HCT116 (cell line): ENCODE results near the gene DTX3L. TPM values are rescaled to one million over a fixed set of nuclear protein-coding genes. Genes with fewer than 3 reads are reported as not detected.

Experiments
- ATAC-seq: fragments of 200-7000 bp; cut with Tn5 transposase; 2 replicates; pipeline ENCODE4 v1.9.1; 2020; ENCODE audit warnings: mild to moderate bottlenecking, moderate library complexity
- BruUV-seq: library from RNA; stranded (reverse); fragments of 400-500 nt; replicated peaks from 2 replicates; lab custom pipeline; 2021; lab: Mats Ljungman, UMichigan
- CTCF ChIA-PET: fragments of 300-600 bp; sonication (Branson Sonifier 250); formaldehyde crosslinking; loops from one replicate; lab custom pipeline; 2021; ENCODE audit warnings: antibody characterized with exemption; lab: Charles Lee
- POLR2A ChIA-PET: fragments of 300-600, 350-600 bp; sonication (Branson Sonifier 250); formaldehyde crosslinking; loops from one replicate; lab custom pipeline; 2021; ENCODE audit warnings: antibody characterized with exemption; lab: Charles Lee
- RAD21 ChIA-PET, 2 experiments: fragments of 300-600 bp; sonication (Branson Sonifier 250); formaldehyde crosslinking; loops; one replicate each; lab custom pipeline; 2023; ENCODE audit warnings: low total read pairs in 2 of 2; ENCODE audit not compliant: uncharacterized antibody in 2 of 2, unreplicated experiment in 2 of 2, low non-redundant PET in 1 of 2; lab: Charles Lee
- DNase-seq: peaks from one replicate; pipeline ENCODE4 v3.0.0-alpha.2; 2010; ENCODE audit warnings: low read depth, low spot score
- H2AFZ ChIP-seq: fragments of 200-600 bp; shearing (Covaris generic), sonication (generic); 2 replicates; pipeline ENCODE4 v1.6.1; 2017; ENCODE audit warnings: low read depth, mixed run types, mixed read lengths, antibody characterized with exemption, low read length; ENCODE audit not compliant: poor library complexity, severe bottlenecking
- H3K27ac ChIP-seq: 2 replicates; pipeline ENCODE4 v1.5.1; 2012; ENCODE audit warnings: low read depth, low read length
- H3K27me3 ChIP-seq: fragments of 200-600 bp; sonication (generic); 2 replicates; pipeline ENCODE4 v1.6.1; 2016; ENCODE audit warnings: mixed run types, low read length, mixed read lengths; ENCODE audit not compliant: insufficient read depth
- H3K36me3 ChIP-seq, 2 experiments: fragments of 200-500 bp in 1 of 2; fragments of 200-600 bp in 1 of 2; sonication (Bioruptor generic) in 1 of 2; sonication (generic) in 1 of 2; 2 replicates each; pipeline versions ENCODE4 v1.5.1 to v1.6.1; 2014 to 2016; ENCODE audit warnings: low read length in 2 of 2, inconsistent platforms in 1 of 2, mixed read lengths in 1 of 2, mixed run types in 1 of 2; ENCODE audit not compliant: insufficient read depth in 2 of 2, control insufficient read depth in 1 of 2
- H3K4me1 ChIP-seq, 2 experiments: fragments of 200-600 bp in 1 of 2; sonication (generic) in 1 of 2; 2 replicates each; pipeline versions ENCODE4 v1.5.1 to v1.6.1; 2012 to 2017; ENCODE audit warnings: low read length in 2 of 2, inconsistent platforms in 1 of 2, mild to moderate bottlenecking in 1 of 2, mixed read lengths in 1 of 2, mixed run types in 1 of 2, moderate library complexity in 1 of 2; ENCODE audit not compliant: insufficient read depth in 2 of 2, control insufficient read depth in 1 of 2
- H3K4me2 ChIP-seq: fragments of 200-600 bp; sonication (generic); 2 replicates; pipeline ENCODE4 v1.6.1; 2017; ENCODE audit warnings: mixed run types, low read length, mixed read lengths
- H3K4me3 ChIP-seq, 2 experiments: fragments of 200-600 bp in 1 of 2; sonication (generic) in 1 of 2; replicated peaks in 1 of 2; 2 replicates each; pipeline ENCODE4 v1.5.1; 2011 to 2016; ENCODE audit warnings: low read length in 2 of 2, control low read depth in 1 of 2, low read depth in 1 of 2, mild to moderate bottlenecking in 1 of 2, mixed read lengths in 1 of 2, mixed run types in 1 of 2
- H3K79me2 ChIP-seq: fragments of 200-600 bp; sonication (generic); 2 replicates; pipeline ENCODE4 v1.6.1; 2017; ENCODE audit warnings: mild to moderate bottlenecking, mixed run types, low read length, moderate library complexity, mixed read lengths; ENCODE audit not compliant: insufficient read depth
- H3K9ac ChIP-seq: fragments of 200-600 bp; sonication (generic); 2 replicates; pipeline ENCODE4 v1.6.1; 2016; ENCODE audit warnings: low read length, mixed read lengths
- H3K9me2 ChIP-seq: fragments of 200-600 bp; sonication (generic), shearing (Covaris generic); 2 replicates; pipeline ENCODE4 v1.6.1; 2017; ENCODE audit warnings: mixed run types, mild to moderate bottlenecking, moderate library complexity; ENCODE audit not compliant: insufficient read depth
- H3K9me3 ChIP-seq, 2 experiments: fragments of 200-500 bp in 1 of 2; fragments of 200-600 bp in 1 of 2; sonication (Bioruptor generic) in 1 of 2; sonication (generic) in 1 of 2; 2 replicates each; pipeline ENCODE4 v1.6.1; 2014 to 2017; ENCODE audit warnings: low read length in 2 of 2, mixed read lengths in 2 of 2, inconsistent platforms in 1 of 2, low read depth in 1 of 2, mild to moderate bottlenecking in 1 of 2, mixed run types in 1 of 2, moderate library complexity in 1 of 2; ENCODE audit not compliant: control insufficient read depth in 1 of 2, insufficient read depth in 1 of 2
- H4K20me1 ChIP-seq: fragments of 200-600 bp; sonication (generic), shearing (Covaris generic); 2 replicates; pipeline ENCODE4 v1.6.1; 2017; ENCODE audit warnings: mixed run types, mild to moderate bottlenecking, moderate library complexity; ENCODE audit not compliant: insufficient read depth
- ATF3 ChIP-seq: IDR thresholded peaks from 2 replicates; pipeline ENCODE4 v1.6.1; 2012
- CEBPB ChIP-seq: IDR thresholded peaks from 2 replicates; pipeline ENCODE4 v1.6.1; 2012; ENCODE audit warnings: low read depth
- EGR1 ChIP-seq: IDR thresholded peaks from 2 replicates; pipeline ENCODE4 v1.6.1; 2012; ENCODE audit warnings: low read depth
- EZH2phosphoT487 ChIP-seq: fragments of 200-600 bp; IDR thresholded peaks from 2 replicates; pipeline ENCODE4 v1.6.1; 2018; ENCODE audit warnings: antibody characterized with exemption, borderline replicate concordance
- FOSL1 ChIP-seq: IDR thresholded peaks from 2 replicates; pipeline ENCODE4 v1.6.1; 2012; ENCODE audit warnings: low read depth
- JUND ChIP-seq: IDR thresholded peaks from 2 replicates; pipeline ENCODE4 v1.6.1; 2012
- POLR2A ChIP-seq: IDR thresholded peaks from 2 replicates; pipeline ENCODE4 v1.7.0; 2011; ENCODE audit warnings: borderline replicate concordance; ENCODE audit not compliant: insufficient read depth, insufficient read length; ENCODE audit errors: extremely low read depth
- POLR2AphosphoS5 ChIP-seq: IDR thresholded peaks from 2 replicates; pipeline ENCODE4 v1.6.1; 2011; ENCODE audit warnings: mild to moderate bottlenecking, low read depth, low read length, moderate library complexity
- REST ChIP-seq: IDR thresholded peaks from 2 replicates; pipeline ENCODE4 v1.6.1; 2012; ENCODE audit warnings: low read depth
- SIN3A ChIP-seq: IDR thresholded peaks from 2 replicates; pipeline ENCODE4 v1.6.1; 2012; ENCODE audit warnings: low read depth
- SRF ChIP-seq: IDR thresholded peaks from 2 replicates; pipeline ENCODE4 v1.6.1; 2012; ENCODE audit warnings: low read depth
- TCF7L2 ChIP-seq: IDR thresholded peaks from 2 replicates; pipeline ENCODE4 v1.7.0; 2011; ENCODE audit warnings: borderline replicate concordance, inconsistent platforms; ENCODE audit not compliant: insufficient read depth, insufficient read length; ENCODE audit errors: extremely low read depth
- ZBTB33 ChIP-seq: IDR thresholded peaks from 2 replicates; pipeline ENCODE4 v1.6.1; 2011; ENCODE audit warnings: mild to moderate bottlenecking, low read length, moderate library complexity; ENCODE audit not compliant: insufficient replicate concordance; ENCODE audit errors: extremely low read depth
- ZNF274 ChIP-seq: fragments of 200-500 bp; sonication (Bioruptor generic); IDR thresholded peaks from 2 replicates; pipeline ENCODE4 v1.6.1; 2014; ENCODE audit warnings: mild to moderate bottlenecking, low read depth, low read length, inconsistent platforms
- intact Hi-C: fragments of 100-400 bp; cut with micrococcal nuclease; formaldehyde crosslinking; loops from 2 replicates; pipeline ENCODE4 v1.10.0; 2022
- total RNA-seq: library from RNA; stranded (reverse); gene quantifications from one replicate; pipeline ENCODE4 v1.2.1, GENCODE V29; 2021; ENCODE audit not compliant: unreplicated experiment

DTX3L gene
- total RNA-seq, 1 experiment from 2014 or later = 13.1 TPM

GRCh38 chr3:122587572-122587971, 23.4 kb downstream of the DTX3L start:
- Histone ChIP-seq H3K27me3 (no peaks in the 10 kb centered on the region), H3K36me3 (no peaks in the 10 kb centered on the region), H3K9me3 (peaks cover 3 to 5% of the 10 kb centered on the region in 2 experiments; a peak in 2 of 4 replicates), H3K27ac (no peak overlapping the region), H4K20me1 (no peaks in the 10 kb centered on the region), H2AFZ (no peak overlapping the region), H3K9ac (no peak overlapping the region), H3K4me2 (no peak overlapping the region), H3K9me2 (no peaks in the 10 kb centered on the region), H3K4me1 (peaks cover 0 to 3% of the 10 kb centered on the region in 2 experiments; a peak in 1 of 4 replicates), H3K79me2 (no peaks in the 10 kb centered on the region), H3K4me3 (no peak overlapping the region)
- DNase-seq (no peak), ATAC-seq (no peak)
- intact Hi-C loops = no loop called here
- ChIA-PET CTCF (no interaction called here), RAD21 (no interaction called here), POLR2A (no interaction called here)
- BruUV-seq = no TSS peak
- TF ChIP-seq POLR2A = no peak
- no peak for TF ChIP-seq SRF
- no peak for TF ChIP-seq FOSL1
- TF ChIP-seq ZNF274 = no peak
- TF ChIP-seq EZH2phosphoT487 = no peak
- no peak for TF ChIP-seq CEBPB
- no peak for TF ChIP-seq REST
- TF ChIP-seq TCF7L2 = no peak
- no peak for TF ChIP-seq POLR2AphosphoS5
- TF ChIP-seq ZBTB33 = no peak
- no peak for TF ChIP-seq ATF3
- no peak for TF ChIP-seq EGR1
- no peak for TF ChIP-seq SIN3A
- no peak for TF ChIP-seq JUND
